GM19043 (cell line): Measurements from ENCODE around the gene ZNF384.
"Not testable (repeated sequence)": the region's sequence is repeated elsewhere in the genome, so short reads cannot be mapped to it uniquely, and the experiment has no call there.

Experiments
- ATAC-seq: cut with Tn5 transposase; IDR thresholded peaks from one replicate; pipeline ENCODE4 v1.9.1; 2021; ENCODE audit warnings: low read depth; ENCODE audit not compliant: unreplicated experiment

The ZNF384 gene

GRCh38 chr12:6688999-6689882 is at the start of gene ZNF384:
TSS of gene ZNF384 (minus strand) at chr12:6689375. CDS start at chr12:6679520, 9,855 bp downstream.
- ATAC-seq, result peak; percentile 83

GRCh38 chr12:6736754-6737153 is 47.6 kb upstream of the ZNF384 start:
- ATAC-seq, result no peak

- ATAC-seq, result no peak
These were observed 46.4 kb upstream of the ZNF384 start for GRCh38 chr12:6735448-6736191.

- no peak for ATAC-seq
These were observed 45.6 kb upstream of the ZNF384 start for GRCh38 chr12:6734506-6735387.

GRCh38 chr12:6730169-6730568 is 41.0 kb upstream of the ZNF384 start:
- ATAC-seq, result no peak

- no peak for ATAC-seq
These were observed 40.0 kb upstream of the ZNF384 start for GRCh38 chr12:6729186-6729585.

GRCh38 chr12:6725350-6725749 is 36.2 kb upstream of the ZNF384 start:
- ATAC-seq, result no peak

- ATAC-seq, result peak; percentile 11
These were observed 35.2 kb upstream of the ZNF384 start for GRCh38 chr12:6724409-6724797.

- ATAC-seq, result peak; percentile 93
These were observed 34.6 kb upstream of the ZNF384 start, which contains the start of gene COPS7A for GRCh38 chr12:6723607-6724408. TSS of gene COPS7A (plus strand) at chr12:6724046. CDS start at chr12:6724657, 611 bp downstream.

GRCh38 chr12:6722863-6723262 is 33.7 kb upstream of the ZNF384 start:
- no peak for ATAC-seq

- ATAC-seq, result no peak
These were observed 27.8 kb upstream of the ZNF384 start for GRCh38 chr12:6716874-6717437.

GRCh38 chr12:6716031-6716873 is 27.1 kb upstream of the ZNF384 start:
- not testable (repeated sequence) for ATAC-seq

GRCh38 chr12:6708960-6709394 is 19.8 kb upstream of the ZNF384 start:
- ATAC-seq, result no peak

GRCh38 chr12:6708351-6708750 is 19.2 kb upstream of the ZNF384 start:
- ATAC-seq, result not testable (repeated sequence)

- no peak for ATAC-seq
These were observed 14.5 kb upstream of the ZNF384 start for GRCh38 chr12:6703631-6704030.

GRCh38 chr12:6701078-6701768 is 12.0 kb upstream of the ZNF384 start:
- no peak for ATAC-seq

- no peak for ATAC-seq
These were observed 11.5 kb upstream of the ZNF384 start, which contains the start of gene PIANP for GRCh38 chr12:6700646-6701051. TSS of gene PIANP (minus strand) at chr12:6700815. CDS start at chr12:6698061, 2,754 bp downstream.
